GM10248 (cell line): ENCODE data around the gene DISC1.

Experiments
- CTCF ChIA-PET: fragments of 300-600 bp; sonication (Branson Sonifier 250); formaldehyde crosslinking; extraction: SDS; loops from one replicate; lab custom pipeline; 2021; ENCODE audit warnings: antibody characterized with exemption; lab: Yijun Ruan, JAX
- POLR2A ChIA-PET: fragments of 350-650 bp; sonication (Branson Sonifier 250); formaldehyde crosslinking; extraction: SDS; loops from one replicate; lab custom pipeline; 2020; ENCODE audit warnings: antibody characterized with exemption; lab: Yijun Ruan, JAX
- DNase-seq: peaks from one replicate; pipeline ENCODE4 v3.0.0; 2012; ENCODE audit errors: extremely low spot score
- CTCF ChIP-seq: IDR thresholded peaks from 2 replicates; pipeline ENCODE4 v1.5.1; 2012; ENCODE audit warnings: mild to moderate bottlenecking, low read depth; ENCODE audit errors: extremely low read depth, missing control alignments, control extremely low read depth

DISC1 gene

GRCh38 chr1:231931846-231932454 is 305.4 kb downstream of the DISC1 start:
- TF ChIP-seq CTCF, result peak; percentile 39
- POLR2A ChIA-PET, result no interaction called here
- CTCF ChIA-PET, result interaction anchor here (1.3 to 1.9 kb wide), 2 partner anchors 12 to 65 kb away, joined by 3 to 5 read pairs; no protein-coding TSS in a partner anchor
- DNase-seq, result peak; percentile 22

GRCh38 chr1:231933711-231934626 is 307.4 kb downstream of the DISC1 start:
- no peak for DNase-seq
- ChIA-PET CTCF (no interaction called here), POLR2A (no interaction called here)
- TF ChIP-seq CTCF, result no peak

GRCh38 chr1:231934797-231935196 is 308.2 kb downstream of the DISC1 start:
- no peak for TF ChIP-seq CTCF
- ChIA-PET CTCF (no interaction called here), POLR2A (no interaction called here)
- no peak for DNase-seq

GRCh38 chr1:231935856-231936255 is 309.3 kb downstream of the DISC1 start:
- no peak for TF ChIP-seq CTCF
- POLR2A ChIA-PET, result interaction anchor here (0.6 kb wide), 1 partner anchor 33 kb away, joined by 4 read pairs; no protein-coding TSS in a partner anchor
- CTCF ChIA-PET, result no interaction called here
- no peak for DNase-seq

- ChIA-PET CTCF (no interaction called here), POLR2A (no interaction called here)
- DNase-seq, result no peak
- TF ChIP-seq CTCF, result no peak
Observed at GRCh38 chr1:231936983-231937775, 310.6 kb downstream of the DISC1 start.

- TF ChIP-seq CTCF, result no peak
- DNase-seq, result no peak
- POLR2A ChIA-PET, result no interaction called here
- CTCF ChIA-PET, result no interaction called here
Observed at GRCh38 chr1:231938211-231938610, 311.6 kb downstream of the DISC1 start.
